GM12892 (cell line): ENCODE data around the gene ANKFY1.

ENCODE experiments used
- POLR2A ChIP-seq: IDR thresholded peaks from 2 replicates; pipeline ENCODE4 v1.6.1; 2011; ENCODE audit warnings: low read depth, low read length, control low read depth
- POLR2AphosphoS5 ChIP-seq: IDR thresholded peaks from 2 replicates; pipeline ENCODE4 v1.6.1; 2011; ENCODE audit warnings: low read depth, low read length, control low read depth
- TAF1 ChIP-seq: IDR thresholded peaks from 2 replicates; pipeline ENCODE4 v1.6.1; 2011; ENCODE audit warnings: low read depth, mild to moderate bottlenecking, control low read depth, low read length, borderline replicate concordance

DNA sequence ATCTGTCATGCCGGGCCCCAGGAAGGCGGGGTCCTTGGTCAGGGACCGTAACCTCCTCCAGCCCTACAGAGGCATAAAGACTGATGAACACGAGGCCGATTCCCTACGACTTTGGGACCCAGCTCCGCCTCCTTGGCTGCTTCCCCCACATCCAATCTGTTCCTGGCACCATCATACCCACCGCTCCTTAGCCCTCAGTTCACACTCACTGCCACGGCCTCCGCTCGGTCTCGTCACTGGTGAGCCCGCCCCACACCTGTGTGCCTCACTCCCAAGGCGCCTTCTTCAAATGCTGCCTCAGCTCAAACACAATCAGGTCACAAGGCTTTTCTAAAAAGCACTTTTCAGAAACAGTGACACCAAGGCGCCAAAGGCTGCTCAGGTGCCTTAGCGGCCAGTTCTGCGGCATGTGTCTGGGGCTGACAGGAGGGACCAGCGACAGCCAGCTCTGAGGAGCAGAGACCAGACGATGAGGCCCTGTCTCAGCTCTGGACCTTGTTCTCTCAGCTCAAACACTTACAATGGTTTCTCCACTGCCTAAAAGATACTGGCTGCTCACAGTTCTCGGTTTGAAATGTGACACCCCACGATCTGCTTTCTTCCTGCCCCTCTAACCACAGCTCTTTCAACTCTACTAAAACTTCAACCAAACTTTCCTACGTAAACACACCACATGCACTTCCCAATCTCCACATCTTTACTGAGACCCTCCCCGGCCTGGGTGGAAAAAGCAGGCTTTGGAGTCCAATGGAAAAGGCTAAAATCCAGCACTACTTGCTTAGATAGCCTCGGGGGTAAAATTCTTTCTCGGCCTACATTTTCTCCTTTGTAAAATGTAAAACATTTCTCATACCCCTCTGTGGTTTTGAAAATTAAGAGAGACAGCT lies 87.6 kb downstream of the ANKFY1 start:
- no peak for TF ChIP-seq POLR2A
- no peak for TF ChIP-seq POLR2AphosphoS5
- no peak for TF ChIP-seq TAF1
